ENCODE measurements around the gene TPRA1. TPM values are rescaled to one million over a fixed set of nuclear protein-coding genes. Genes with fewer than 3 reads are reported as not detected.

The TPRA1 gene
- total RNA-seq, 1 experiment from 2014 or later, result 58.5 TPM

- peak; percentile 53 to 75 for DNase-seq
- peaks cover 23% of the 10 kb centered on the region; the same call in 1 of the 2 replicates for H3F3A ChIP-seq (ENCODE audit: insufficient read depth, low read depth)
- no TSS peak for BruUV-seq (replicated peaks)
- H3K79me2 ChIP-seq (ENCODE audit: low read depth), result no peaks in the 10 kb centered on the region
- TF ChIP-seq EZH2 (IDR thresholded peaks at IDR 0.05; ENCODE audit: low read depth) (no peak), CTCF (conservative IDR thresholded peaks at IDR 0.05) (no peak)
- H3K4me1 ChIP-seq (replicated peaks; ENCODE audit: insufficient read depth), result peaks cover 23% of the 10 kb centered on the region
- H3K9me2 ChIP-seq (ENCODE audit: insufficient read depth), result no peaks in the 10 kb centered on the region
- H4K20me1 ChIP-seq (ENCODE audit: insufficient read depth), result no peaks in the 10 kb centered on the region
- H3K27ac ChIP-seq, result peak overlapping the region; percentile 24; the same call in 1 of the 2 replicates
- no peaks in the 10 kb centered on the region for H3K27me3 ChIP-seq (ENCODE audit: insufficient read depth, low read depth)
- H3K9me3 ChIP-seq (ENCODE audit: insufficient read depth, low read depth), result no peaks in the 10 kb centered on the region
- ChIA-PET CTCF (interaction anchor here (0.6 to 0.8 kb wide), 3 partner anchors 55 to 716 kb away, joined by 3 to 7 read pairs (median 4); no protein-coding TSS in a partner anchor), POLR2A (ENCODE audit: unreplicated experiment) (interaction anchor here (0.6 kb wide), 1 partner anchor 412 kb away, joined by 4 read pairs; no protein-coding TSS in a partner anchor)
- H3K4me2 ChIP-seq, result no peak overlapping the region
- intact Hi-C loops (cut with micrococcal nuclease; ENCODE audit: unreplicated experiment), result no loop called here
- no peaks in the 10 kb centered on the region for H3K36me3 ChIP-seq (ENCODE audit: low read depth)
- H3K4me3 ChIP-seq, result no peak overlapping the region
- no peak overlapping the region for H2AFZ ChIP-seq
Measured at GRCh38 chr3:127639173-127640041, 48.9 kb upstream of the TPRA1 start.

- H3K27me3 ChIP-seq (ENCODE audit: insufficient read depth, low read depth), result no peaks in the 10 kb centered on the region
- POLR2A ChIA-PET (ENCODE audit: unreplicated experiment), result no interaction called here
- intact Hi-C loops (cut with micrococcal nuclease; ENCODE audit: unreplicated experiment), result no loop called here
Measured at GRCh38 chr3:127637971-127638370, 47.4 kb upstream of the TPRA1 start.

GRCh38 chr3:127637546-127637945, 47.0 kb upstream of the TPRA1 start:
- Histone ChIP-seq H3K4me1 (replicated peaks; ENCODE audit: insufficient read depth) (peaks cover 23% of the 10 kb centered on the region), H3K4me3 (no peak overlapping the region), H3K9me3 (ENCODE audit: insufficient read depth, low read depth) (no peaks in the 10 kb centered on the region), H3K79me2 (ENCODE audit: low read depth) (no peaks in the 10 kb centered on the region), H3K27ac (no peak overlapping the region), H4K20me1 (ENCODE audit: insufficient read depth) (no peaks in the 10 kb centered on the region), H3K4me2 (no peak overlapping the region), H3K27me3 (ENCODE audit: insufficient read depth, low read depth) (no peaks in the 10 kb centered on the region), H2AFZ (no peak overlapping the region), H3F3A (ENCODE audit: insufficient read depth, low read depth) (peaks cover 23% of the 10 kb centered on the region; the same call in 1 of the 2 replicates), H3K9me2 (ENCODE audit: insufficient read depth) (no peaks in the 10 kb centered on the region), H3K36me3 (ENCODE audit: low read depth) (no peaks in the 10 kb centered on the region)
- TF ChIP-seq CTCF (conservative IDR thresholded peaks at IDR 0.05) (no peak), EZH2 (IDR thresholded peaks at IDR 0.05; ENCODE audit: low read depth) (no peak)
- no peak for DNase-seq
- BruUV-seq (replicated peaks), result no TSS peak
- intact Hi-C loops (cut with micrococcal nuclease; ENCODE audit: unreplicated experiment), result no loop called here
- ChIA-PET POLR2A (ENCODE audit: unreplicated experiment) (no interaction called here), CTCF (no interaction called here)

More at GRCh38 chr3:127637971-127638370, 47.4 kb upstream of the TPRA1 start:
- Histone ChIP-seq H4K20me1 (ENCODE audit: insufficient read depth) (no peaks in the 10 kb centered on the region), H3K36me3 (ENCODE audit: low read depth) (no peaks in the 10 kb centered on the region), H3K4me1 (replicated peaks; ENCODE audit: insufficient read depth) (peaks cover 23% of the 10 kb centered on the region), H2AFZ (no peak overlapping the region), H3K27ac (no peak overlapping the region), H3K9me3 (ENCODE audit: insufficient read depth, low read depth) (no peaks in the 10 kb centered on the region), H3F3A (ENCODE audit: insufficient read depth, low read depth) (peaks cover 23% of the 10 kb centered on the region; the same call in 1 of the 2 replicates), H3K9me2 (ENCODE audit: insufficient read depth) (no peaks in the 10 kb centered on the region), H3K4me3 (no peak overlapping the region), H3K79me2 (ENCODE audit: low read depth) (no peaks in the 10 kb centered on the region), H3K4me2 (no peak overlapping the region)
- no peak for DNase-seq
- BruUV-seq (replicated peaks), result no TSS peak
- CTCF ChIA-PET, result no interaction called here
- no peak for TF ChIP-seq EZH2 (IDR thresholded peaks at IDR 0.05; ENCODE audit: low read depth)
- TF ChIP-seq CTCF (conservative IDR thresholded peaks at IDR 0.05), result no peak

Measured in PC-9 (cell line).